ENCODE data around the gene SEPHS1.
"Not testable (repeated sequence)": the region's sequence is repeated elsewhere in the genome, so short reads cannot be mapped to it uniquely, and the experiment has no call there.

The SEPHS1 gene

GRCh38 chr10:13282348-13282747 is 65.7 kb downstream of the SEPHS1 start:
- not testable (repeated sequence) for DNase-seq (ENCODE audit: low spot score)

GRCh38 chr10:13276749-13277365 is 71.2 kb downstream of the SEPHS1 start:
- no peak for DNase-seq (ENCODE audit: low spot score)

GRCh38 chr10:13276146-13276545 is 71.9 kb downstream of the SEPHS1 start:
- not testable (repeated sequence) for DNase-seq (ENCODE audit: low spot score)

GRCh38 chr10:13272164-13272571 is 75.9 kb downstream of the SEPHS1 start:
- DNase-seq (ENCODE audit: low spot score) = peak; percentile 96

GRCh38 chr10:13271552-13272163 is 76.4 kb downstream of the SEPHS1 start:
- DNase-seq (ENCODE audit: low spot score) = peak; percentile 86

- no peak for DNase-seq (ENCODE audit: low spot score)
Measured at GRCh38 chr10:13270877-13271551, 77.1 kb downstream of the SEPHS1 start.

- peak; percentile 36 for DNase-seq (ENCODE audit: low spot score)
Measured at GRCh38 chr10:13268841-13269240, 79.3 kb downstream of the SEPHS1 start.

- no peak for DNase-seq (ENCODE audit: low spot score)
Measured at GRCh38 chr10:13268310-13268709, 79.8 kb downstream of the SEPHS1 start.
